MCF 10A (cell line): Measurements from ENCODE around the gene HAUS1. TPM values are rescaled to one million over a fixed set of nuclear protein-coding genes. Genes with fewer than 3 reads are reported as not detected.

Experiments used
- BruUV-seq: library from RNA; stranded (reverse); fragments of 400-500 nt; replicated peaks from 2 replicates; lab custom pipeline; 2021; lab: Mats Ljungman, UMichigan
- CTCF ChIA-PET: fragments of 300-600 bp; sonication (Branson Sonifier 250); formaldehyde crosslinking; extraction: SDS; loops from one replicate; lab custom pipeline; 2021; ENCODE audit warnings: antibody characterized with exemption, inconsistent platforms; lab: Yijun Ruan, JAX
- POLR2A ChIA-PET: fragments of 300-600, 350-650 bp; sonication (Branson Sonifier 250); formaldehyde crosslinking; extraction: SDS; loops from one replicate; lab custom pipeline; 2020; ENCODE audit warnings: antibody characterized with exemption, inconsistent platforms; lab: Yijun Ruan, JAX
- DNase-seq: peaks from one replicate; pipeline ENCODE4 v3.0.0-alpha.2; 2018; ENCODE audit not compliant: unreplicated experiment
- H3K27ac Mint-ChIP-seq: one replicate; pipeline ENCODE4 v1.8.0; 2022; ENCODE audit warnings: mild to moderate bottlenecking, low read depth, mixed read lengths; ENCODE audit not compliant: unreplicated experiment
- H3K27me3 Mint-ChIP-seq: one replicate; pipeline ENCODE4 v1.8.0; 2022; ENCODE audit warnings: mixed read lengths; ENCODE audit not compliant: insufficient read depth, unreplicated experiment
- H3K36me3 Mint-ChIP-seq: one replicate; pipeline ENCODE4 v1.8.0; 2022; ENCODE audit warnings: mild to moderate bottlenecking, moderate library complexity, mixed read lengths; ENCODE audit not compliant: insufficient read depth, unreplicated experiment
- H3K4me1 Mint-ChIP-seq: one replicate; pipeline ENCODE4 v1.8.0; 2022; ENCODE audit warnings: mixed read lengths; ENCODE audit not compliant: insufficient read depth, unreplicated experiment
- H3K4me3 Mint-ChIP-seq: one replicate; pipeline ENCODE4 v1.8.0; 2022; ENCODE audit warnings: mild to moderate bottlenecking, moderate library complexity, mixed read lengths; ENCODE audit not compliant: unreplicated experiment
- H3K9me3 Mint-ChIP-seq: one replicate; pipeline ENCODE4 v1.8.0; 2022; ENCODE audit warnings: mixed read lengths; ENCODE audit not compliant: unreplicated experiment
- intact Hi-C: fragments of 100-400 bp; cut with micrococcal nuclease; formaldehyde crosslinking; loops from 2 replicates; pipeline ENCODE4 v1.14.1; 2022
- total RNA-seq: library from RNA; stranded (reverse); gene quantifications from 2 replicates; pipeline ENCODE4 v1.2.3, GENCODE V29; 2022
- TF ChIP-seq, protein P1 (sequence below): fragments of 200-600 bp; IDR thresholded peaks from one replicate; pipeline ENCODE4 v1.8.0; 2022; ENCODE audit warnings: antibody characterized with exemption, mild to moderate bottlenecking; ENCODE audit not compliant: unreplicated experiment

Gene HAUS1
- total RNA-seq, 1 experiment from 2014 or later, result 21.6 TPM

DNA sequence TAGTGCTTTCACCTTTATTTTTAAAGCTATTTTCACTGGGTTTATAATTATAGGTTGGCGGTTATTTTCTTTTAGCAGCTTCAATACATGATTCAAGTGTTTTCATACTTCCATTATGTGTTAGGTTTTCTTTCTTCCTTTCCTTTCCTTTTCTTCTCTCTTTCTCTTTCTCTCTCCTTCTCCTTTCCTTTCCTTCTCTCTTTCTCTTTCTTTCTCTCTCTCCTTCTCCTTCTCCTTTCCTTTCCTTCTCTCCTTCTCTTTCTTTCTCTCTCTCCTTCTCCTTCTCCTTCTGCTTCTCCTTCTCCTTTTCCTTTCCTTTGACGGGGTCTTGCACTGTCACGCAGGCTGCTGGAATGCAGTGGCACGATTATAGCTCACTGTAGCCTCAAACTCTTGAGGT lies 36.0 kb downstream of the HAUS1 start:
- intact Hi-C loops, result no loop called here
- CTCF ChIA-PET, result interaction anchor here (0.6 to 2.2 kb wide), 4 partner anchors 8 to 33 kb away, joined by 3 to 8 read pairs (median 4); no protein-coding TSS in a partner anchor
- Mint-ChIP-seq H3K9me3 (no peaks in the 10 kb centered on the region), H3K4me3 (no peak overlapping the region), H3K27ac (no peak overlapping the region), H3K27me3 (no peaks in the 10 kb centered on the region), H3K4me1 (no peaks in the 10 kb centered on the region), H3K36me3 (no peaks in the 10 kb centered on the region)
- TF ChIP-seq, protein P1, sequence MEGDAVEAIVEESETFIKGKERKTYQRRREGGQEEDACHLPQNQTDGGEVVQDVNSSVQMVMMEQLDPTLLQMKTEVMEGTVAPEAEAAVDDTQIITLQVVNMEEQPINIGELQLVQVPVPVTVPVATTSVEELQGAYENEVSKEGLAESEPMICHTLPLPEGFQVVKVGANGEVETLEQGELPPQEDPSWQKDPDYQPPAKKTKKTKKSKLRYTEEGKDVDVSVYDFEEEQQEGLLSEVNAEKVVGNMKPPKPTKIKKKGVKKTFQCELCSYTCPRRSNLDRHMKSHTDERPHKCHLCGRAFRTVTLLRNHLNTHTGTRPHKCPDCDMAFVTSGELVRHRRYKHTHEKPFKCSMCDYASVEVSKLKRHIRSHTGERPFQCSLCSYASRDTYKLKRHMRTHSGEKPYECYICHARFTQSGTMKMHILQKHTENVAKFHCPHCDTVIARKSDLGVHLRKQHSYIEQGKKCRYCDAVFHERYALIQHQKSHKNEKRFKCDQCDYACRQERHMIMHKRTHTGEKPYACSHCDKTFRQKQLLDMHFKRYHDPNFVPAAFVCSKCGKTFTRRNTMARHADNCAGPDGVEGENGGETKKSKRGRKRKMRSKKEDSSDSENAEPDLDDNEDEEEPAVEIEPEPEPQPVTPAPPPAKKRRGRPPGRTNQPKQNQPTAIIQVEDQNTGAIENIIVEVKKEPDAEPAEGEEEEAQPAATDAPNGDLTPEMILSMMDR, result no peak
- DNase-seq, result no peak
- BruUV-seq, result no TSS peak
- POLR2A ChIA-PET, result interaction anchor here (0.7 kb wide), 1 partner anchor 41 kb away, joined by 3 read pairs; no protein-coding TSS in a partner anchor

DNA sequence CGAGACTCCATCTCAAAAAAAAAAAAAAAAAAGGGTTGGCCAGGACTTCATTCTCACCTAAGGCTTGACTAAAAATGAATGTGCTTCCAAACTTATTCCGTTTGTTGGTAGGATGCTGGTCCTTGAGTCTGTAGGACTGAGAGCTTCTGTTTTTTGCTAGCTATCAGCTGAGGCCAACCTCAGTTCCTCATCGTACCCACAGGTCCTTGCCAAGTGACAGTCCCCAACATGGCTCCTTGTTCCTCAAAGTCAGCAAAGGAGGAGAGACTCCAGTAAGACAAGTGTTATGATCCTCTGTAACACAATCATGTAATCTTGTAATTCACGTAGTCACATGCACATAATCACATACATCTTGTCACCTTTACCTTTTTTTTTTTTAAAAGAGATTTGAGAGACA lies 37.0 kb downstream of the HAUS1 start:
- no peak for DNase-seq
- TF ChIP-seq, protein P1, result no peak
- Mint-ChIP-seq H3K27me3 (no peaks in the 10 kb centered on the region), H3K9me3 (no peaks in the 10 kb centered on the region), H3K36me3 (no peaks in the 10 kb centered on the region), H3K27ac (no peak overlapping the region), H3K4me3 (no peak overlapping the region), H3K4me1 (no peaks in the 10 kb centered on the region)
- intact Hi-C loops, result no loop called here
- ChIA-PET POLR2A (no interaction called here), CTCF (interaction anchor here (0.8 kb wide), 1 partner anchor 294 kb away, joined by 3 read pairs; no protein-coding TSS in a partner anchor)
- BruUV-seq, result no TSS peak

DNA sequence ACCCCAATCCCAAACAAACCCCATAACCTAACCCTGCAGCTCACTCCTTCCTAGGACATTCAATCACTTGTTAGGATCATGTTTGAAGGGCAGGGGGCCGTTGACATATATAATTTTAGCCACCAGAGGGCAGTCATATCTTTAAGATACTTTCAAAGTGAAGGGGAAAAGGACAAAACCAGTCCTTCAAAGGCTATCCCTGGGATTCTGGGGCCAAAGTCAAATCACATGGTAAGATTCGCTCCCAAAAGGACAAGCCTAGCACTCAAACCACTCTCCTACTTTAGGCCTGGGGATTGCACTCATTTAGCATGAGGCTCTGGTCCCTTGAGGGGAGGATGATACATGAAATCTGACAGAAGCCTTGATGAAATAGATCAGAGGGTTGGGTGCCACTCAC lies 44.6 kb downstream of the HAUS1 start:
- peak; percentile 69 for DNase-seq
- Mint-ChIP-seq H3K9me3 (no peaks in the 10 kb centered on the region), H3K36me3 (peaks cover 6% of the 10 kb centered on the region), H3K27ac (peak overlapping the region; percentile 3), H3K4me3 (no peak overlapping the region), H3K4me1 (peaks cover 18% of the 10 kb centered on the region), H3K27me3 (no peaks in the 10 kb centered on the region)
- CTCF ChIA-PET, result interaction anchor here (0.5 to 11.1 kb wide), 21 partner anchors 9 to 509 kb away, joined by 3 to 94 read pairs (median 4); partner anchors contain the start of gene LOXHD1
- POLR2A ChIA-PET, result interaction anchor here (0.7 to 0.8 kb wide), 2 partner anchors 24 to 1826 kb away, joined by 3 to 4 read pairs; a partner anchor contains a TSS
- intact Hi-C loops, result loop anchor here (1.0 kb wide), 3 partner anchors 64 to 509 kb away; no protein-coding TSS in a partner anchor
- TF ChIP-seq, protein P1, result peak; percentile 49
- no TSS peak for BruUV-seq

DNA sequence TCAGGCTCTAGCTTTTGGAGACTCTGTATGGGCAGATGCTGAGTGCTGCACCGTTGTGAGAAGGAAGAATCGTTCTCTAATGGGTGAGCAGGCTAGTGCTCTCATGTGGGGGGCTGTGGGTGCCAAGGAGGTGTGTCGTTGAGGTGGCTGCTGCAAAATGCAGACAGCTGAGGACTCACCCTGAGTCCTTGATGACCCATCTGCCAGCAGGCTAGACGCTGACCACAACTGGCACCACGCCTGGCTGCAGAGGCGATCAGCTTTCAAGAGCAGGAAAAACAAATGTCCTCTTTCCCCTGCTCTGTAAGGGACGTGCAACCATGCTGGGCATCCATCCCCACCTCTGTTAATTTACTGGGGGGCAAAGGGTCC lies 48.2 kb downstream of the HAUS1 start:
- intact Hi-C loops, result loop anchor here (2.0 kb wide), 1 partner anchor 20 kb away; no protein-coding TSS in a partner anchor
- Mint-ChIP-seq H3K9me3 (no peaks in the 10 kb centered on the region), H3K36me3 (peaks cover 6% of the 10 kb centered on the region), H3K27me3 (no peaks in the 10 kb centered on the region), H3K4me1 (peaks cover 30% of the 10 kb centered on the region), H3K4me3 (peak overlapping the region; percentile 50), H3K27ac (no peak overlapping the region)
- BruUV-seq, result no TSS peak
- peak; percentile 88 for DNase-seq
- CTCF ChIA-PET, result interaction anchor here (0.6 to 11.1 kb wide), 7 partner anchors 16 to 506 kb away, joined by 3 to 94 read pairs (median 6); a partner anchor contains a TSS
- TF ChIP-seq, protein P1, result no peak
- POLR2A ChIA-PET, result interaction anchor here (0.6 to 1.4 kb wide), 4 partner anchors 8 to 961 kb away, joined by 3 to 5 read pairs (median 4); a partner anchor contains a TSS
